UCSD-AML1 (cell line): ENCODE results near the gene SASH3.
A peak's percentile ranks its signal among the peaks of the same experiment; 100 is the strongest.

Experiments used
- DNase-seq: peaks from one replicate; lab custom pipeline; 2025; ENCODE audit not compliant: unreplicated experiment; lab: John Stamatoyannopoulos, UW

SASH3 gene

DNA sequence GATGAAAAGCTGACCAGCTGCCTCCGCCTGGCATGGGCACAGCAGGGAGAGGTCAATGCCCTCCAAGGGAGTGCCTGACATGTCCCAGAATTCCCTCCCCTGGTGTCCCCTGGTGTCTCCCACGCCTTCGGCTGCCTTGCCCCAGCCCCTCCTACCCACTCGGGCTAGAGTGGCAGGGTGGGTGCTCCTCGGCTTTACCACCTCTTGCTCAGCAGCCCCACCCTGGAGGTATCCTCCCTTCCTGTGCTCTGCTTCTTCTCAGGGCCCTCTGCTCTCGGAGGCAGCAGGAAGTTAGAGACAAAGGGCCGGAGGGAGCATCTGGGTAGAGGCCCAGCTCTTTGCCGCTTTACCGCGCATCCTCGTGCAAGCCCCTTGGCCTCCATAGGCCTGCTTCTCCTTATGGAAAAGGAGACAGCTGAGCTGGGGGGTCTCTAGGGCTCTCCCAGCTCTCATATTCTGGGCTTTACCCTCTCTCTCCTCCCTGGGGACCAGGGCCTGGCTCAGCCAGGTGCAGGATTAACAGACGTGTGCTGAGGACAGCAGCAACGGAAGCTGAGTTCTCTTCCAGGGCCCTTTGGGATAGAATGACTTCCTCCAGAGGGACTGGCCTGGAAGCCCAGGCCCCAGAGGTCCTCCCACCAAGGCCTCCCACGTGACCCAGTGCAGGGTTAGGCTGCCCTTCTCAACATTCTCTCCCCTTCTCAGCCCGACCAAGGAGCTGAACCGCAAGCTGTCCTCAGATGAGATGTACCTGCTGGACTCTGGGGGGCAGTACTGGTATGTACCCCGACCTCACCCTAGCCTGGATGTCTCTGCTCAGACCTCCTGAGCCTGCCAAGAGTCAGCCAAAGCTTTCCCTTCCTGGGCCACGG, 23.7 kb upstream of the SASH3 start:
- no peak for DNase-seq

DNA sequence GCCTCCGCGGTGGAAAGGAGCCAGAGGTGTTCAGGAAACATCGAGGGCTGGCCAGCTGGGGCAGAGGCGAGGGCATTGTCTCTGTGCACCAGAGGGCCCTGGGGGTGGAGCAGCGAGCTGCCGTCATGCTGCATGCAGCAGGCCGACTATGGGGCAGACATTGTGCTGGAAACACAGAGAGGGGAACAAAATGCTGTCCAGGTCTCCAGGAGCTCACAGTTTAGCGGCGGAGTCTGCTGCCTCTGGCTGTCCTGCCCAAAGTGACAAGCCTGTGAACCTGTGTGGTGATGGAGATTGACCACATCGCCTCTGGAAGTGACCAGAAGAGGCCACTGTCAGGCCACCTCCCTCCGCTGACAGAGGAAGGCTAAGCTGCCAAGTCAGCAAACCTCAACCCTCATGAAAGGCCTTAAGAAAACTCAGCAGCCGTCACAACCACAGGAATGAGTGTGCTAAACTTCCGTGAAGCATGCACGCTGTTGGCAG, 20.1 kb upstream of the SASH3 start:
- DNase-seq: peak; percentile 58

DNA sequence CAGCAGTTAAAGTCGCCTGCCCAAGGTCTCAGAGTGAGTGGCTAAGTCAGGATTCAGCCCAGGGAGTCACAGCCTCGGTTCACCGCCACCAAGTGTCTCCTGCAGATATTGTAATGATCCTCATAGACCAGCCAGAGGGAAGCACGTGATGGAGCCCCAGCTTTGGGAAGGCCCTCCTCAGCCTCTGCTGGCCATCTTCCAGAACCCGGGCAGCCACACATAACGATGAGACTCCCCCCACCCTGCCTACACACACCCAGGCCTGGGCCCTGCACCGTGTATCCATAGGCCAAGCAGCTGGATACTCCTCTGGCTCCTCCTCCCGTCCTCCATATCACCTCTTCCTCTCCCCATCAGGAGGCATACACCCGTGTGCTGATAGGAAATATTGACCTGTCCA, 19.6 kb upstream of the SASH3 start:
- no peak for DNase-seq

DNA sequence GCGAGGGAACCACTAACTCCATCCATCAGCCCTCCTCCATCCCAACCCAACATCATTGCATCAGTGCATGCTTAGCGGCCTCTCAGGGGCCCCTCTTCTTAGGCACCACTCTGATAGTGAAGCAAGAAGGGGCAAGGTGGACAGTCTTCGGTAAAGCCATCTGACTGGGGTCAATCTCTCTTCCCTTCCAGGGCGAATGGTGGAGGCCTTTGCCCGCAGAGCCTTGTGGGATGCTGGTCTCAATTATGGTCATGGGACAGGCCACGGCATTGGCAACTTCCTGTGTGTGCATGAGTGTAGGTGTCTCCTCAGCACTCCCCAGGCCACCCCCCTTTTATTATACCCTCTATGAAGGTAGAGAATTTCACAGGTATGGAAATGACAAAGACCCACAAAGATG, 18.8 kb upstream of the SASH3 start:
- no peak for DNase-seq

DNA sequence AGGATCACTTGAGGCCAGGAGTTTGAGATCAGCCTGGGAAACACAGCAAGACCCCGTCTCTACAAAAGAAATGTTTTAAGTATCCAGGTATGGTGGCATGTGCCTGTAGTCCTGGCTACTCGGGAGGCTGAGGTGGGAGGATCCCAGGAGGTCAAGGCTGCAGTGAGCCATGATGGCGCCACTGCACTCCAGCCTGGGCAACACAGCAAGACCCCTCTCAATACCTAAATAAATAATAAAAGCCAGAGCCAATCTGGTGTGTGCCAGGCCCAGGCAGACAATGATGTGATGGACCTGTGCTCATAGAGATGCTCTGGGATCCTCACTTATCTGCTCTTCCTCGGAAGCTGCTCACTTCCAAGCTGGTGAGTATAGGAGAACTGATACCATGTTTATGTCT, 18.2 kb upstream of the SASH3 start:
- DNase-seq: no peak

DNA sequence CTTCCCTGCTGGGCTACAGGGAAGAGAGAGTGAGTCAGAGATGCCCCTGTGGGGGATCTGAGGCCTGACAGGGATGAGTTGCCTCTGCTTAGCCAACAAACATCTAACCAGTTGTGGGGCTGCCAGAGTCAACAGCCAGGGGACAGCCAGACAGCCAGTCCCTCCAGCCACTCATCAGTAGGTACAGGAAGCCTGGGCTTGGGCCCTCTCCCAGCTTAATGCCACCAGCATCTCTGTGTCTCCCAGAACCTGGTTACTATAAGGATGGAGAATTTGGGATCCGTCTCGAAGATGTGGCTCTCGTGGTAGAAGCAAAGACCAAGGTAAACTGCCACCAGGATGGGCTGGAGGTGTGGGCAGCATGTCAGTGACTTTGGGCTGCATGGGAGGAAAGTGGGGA, 17.3 kb upstream of the SASH3 start:
- DNase-seq: no peak

DNA sequence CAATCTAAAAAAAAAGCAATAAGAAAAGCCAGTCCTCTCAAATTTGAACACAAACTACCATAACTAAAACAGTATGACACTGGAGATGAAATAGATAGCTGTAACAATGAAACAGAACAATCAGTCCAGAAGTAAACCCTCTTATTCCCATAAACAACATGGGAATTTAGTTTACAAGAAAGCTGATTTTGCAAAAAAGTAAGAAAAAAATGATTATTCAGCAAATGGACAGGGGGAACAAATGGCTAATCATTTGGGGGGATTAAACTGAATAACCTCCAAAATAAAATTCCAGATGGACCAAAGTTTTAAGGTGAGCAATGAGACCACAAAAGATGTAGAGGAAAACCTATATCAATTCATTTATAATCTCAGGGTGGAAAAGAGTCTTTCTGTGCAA, 16.1 kb upstream of the SASH3 start:
- DNase-seq: no peak

DNA sequence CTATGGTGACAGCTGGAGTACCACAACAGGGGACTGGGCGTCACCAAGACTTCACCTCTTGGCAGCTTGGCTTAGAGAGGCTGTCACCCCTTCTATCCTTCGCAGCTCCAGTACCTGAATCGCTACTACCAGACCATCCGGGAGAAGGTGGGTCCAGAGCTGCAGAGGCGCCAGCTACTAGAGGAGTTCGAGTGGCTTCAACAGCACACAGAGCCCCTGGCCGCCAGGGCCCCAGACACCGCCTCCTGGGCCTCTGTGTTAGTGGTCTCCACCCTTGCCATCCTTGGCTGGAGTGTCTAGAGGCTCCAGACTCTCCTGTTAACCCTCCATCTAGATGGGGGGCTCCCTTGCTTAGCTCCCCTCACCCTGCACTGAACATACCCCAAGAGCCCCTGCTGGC, 11.6 kb upstream of the SASH3 start:
- DNase-seq: no peak

DNA sequence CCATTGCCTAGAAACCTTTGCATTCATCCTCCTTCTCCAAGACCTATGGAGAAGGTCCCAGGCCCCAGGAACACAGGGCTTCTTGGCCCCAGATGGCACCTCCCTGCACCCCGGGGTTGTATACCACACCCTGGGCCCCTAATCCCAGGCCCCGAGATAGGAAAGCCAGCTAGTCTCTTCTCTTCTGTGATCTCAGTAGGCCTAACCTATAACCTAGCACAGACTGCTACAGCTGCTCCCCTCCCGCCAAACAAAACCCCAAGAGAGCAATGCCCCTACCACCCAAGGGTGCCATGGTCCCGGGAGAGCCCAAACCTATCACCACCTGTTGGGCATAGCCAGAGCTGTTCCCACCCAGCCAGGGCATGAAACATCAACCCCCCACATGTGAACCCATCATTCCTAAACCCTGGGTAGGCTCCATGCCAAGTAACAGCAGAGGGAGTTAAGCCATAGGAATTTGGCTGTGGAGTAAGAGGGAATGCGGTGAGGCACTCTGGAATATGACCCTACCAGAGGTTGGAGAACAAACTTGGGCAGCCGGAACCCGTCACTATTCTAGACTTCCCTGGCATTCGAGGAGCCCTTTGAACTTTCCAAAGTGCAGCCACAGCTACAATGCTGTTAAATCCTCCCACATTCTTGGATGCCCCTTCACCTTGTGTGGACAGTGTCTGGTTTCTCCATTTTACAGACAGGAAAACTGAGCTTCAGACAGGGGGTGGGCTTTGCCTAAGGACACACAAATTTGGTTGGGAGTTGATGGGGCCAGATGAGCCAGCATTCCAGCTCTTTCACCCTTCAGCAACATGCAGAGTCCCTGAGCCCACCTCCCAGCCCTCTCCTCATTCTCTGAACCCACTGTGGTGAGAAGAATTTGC, 10.9 kb upstream of the SASH3 start:
- DNase-seq: no peak

DNA sequence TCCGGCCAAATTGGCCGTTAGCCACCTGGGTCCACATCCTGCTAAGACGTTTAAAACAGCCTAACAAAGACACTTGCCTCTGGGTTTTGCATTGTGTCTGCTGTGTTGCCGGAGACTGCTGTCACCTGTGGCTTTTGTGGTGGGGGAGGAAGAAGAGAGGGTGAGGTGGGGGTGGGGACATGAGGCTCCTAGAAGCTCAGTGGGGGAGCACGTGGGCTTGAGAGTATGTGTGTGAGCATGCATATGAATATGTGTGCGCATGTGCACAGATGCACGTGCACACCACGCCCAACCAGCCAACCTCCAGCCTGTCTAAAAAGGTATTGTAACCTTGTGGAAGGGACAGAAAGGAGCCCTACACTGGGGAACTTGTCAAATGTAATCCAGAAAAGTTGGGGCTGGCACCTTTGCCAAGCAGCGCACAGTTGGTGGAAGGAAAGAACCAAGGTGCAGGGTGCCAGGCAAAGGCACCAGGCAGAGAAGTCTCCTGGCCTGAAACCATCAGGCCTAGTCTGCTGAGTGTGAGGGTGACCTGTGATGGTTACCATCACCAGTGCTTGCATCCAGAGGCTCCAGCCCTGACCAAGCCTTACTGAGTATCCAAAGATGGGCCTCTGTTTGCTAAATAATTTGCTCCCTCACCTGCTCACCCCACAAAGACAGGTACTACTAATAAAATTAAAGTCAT, 10.1 kb upstream of the SASH3 start:
- peak; percentile 57 for DNase-seq

DNA sequence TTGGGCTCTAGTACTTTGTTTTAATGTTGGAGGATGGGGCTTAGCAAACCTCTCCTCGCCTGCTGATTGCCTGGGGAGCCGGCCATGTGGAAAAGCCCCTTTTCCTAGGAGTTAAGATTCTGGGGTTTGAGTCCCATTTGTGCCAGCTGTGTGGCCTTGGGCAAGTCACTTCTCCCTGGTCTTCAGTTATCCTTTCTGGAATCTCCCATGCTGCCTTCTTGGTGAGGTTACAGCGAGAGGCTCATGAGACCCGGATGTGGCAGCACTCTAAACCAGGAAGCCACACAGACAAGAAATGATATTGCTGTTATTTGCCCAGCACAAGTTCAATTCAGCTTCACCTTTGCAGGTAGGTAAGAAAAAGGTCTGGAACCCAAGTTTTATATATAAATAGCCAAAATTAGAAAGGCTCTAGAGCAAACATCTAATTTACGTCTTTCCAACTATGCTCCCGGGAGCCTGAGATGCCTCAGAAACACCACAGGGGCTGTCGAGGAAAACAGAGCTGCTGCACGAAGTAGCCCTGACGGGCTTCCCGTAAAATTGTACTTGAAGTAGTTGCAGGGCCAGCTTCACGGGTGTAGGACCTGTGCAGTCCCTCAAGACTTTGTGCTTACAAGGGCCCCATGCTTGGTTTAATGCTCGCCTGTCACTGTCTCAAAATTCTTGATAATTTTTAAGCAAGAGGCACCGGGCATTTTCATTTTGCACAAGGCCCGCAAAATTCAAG, 8.3 kb upstream of the SASH3 start:
- no peak for DNase-seq

DNA sequence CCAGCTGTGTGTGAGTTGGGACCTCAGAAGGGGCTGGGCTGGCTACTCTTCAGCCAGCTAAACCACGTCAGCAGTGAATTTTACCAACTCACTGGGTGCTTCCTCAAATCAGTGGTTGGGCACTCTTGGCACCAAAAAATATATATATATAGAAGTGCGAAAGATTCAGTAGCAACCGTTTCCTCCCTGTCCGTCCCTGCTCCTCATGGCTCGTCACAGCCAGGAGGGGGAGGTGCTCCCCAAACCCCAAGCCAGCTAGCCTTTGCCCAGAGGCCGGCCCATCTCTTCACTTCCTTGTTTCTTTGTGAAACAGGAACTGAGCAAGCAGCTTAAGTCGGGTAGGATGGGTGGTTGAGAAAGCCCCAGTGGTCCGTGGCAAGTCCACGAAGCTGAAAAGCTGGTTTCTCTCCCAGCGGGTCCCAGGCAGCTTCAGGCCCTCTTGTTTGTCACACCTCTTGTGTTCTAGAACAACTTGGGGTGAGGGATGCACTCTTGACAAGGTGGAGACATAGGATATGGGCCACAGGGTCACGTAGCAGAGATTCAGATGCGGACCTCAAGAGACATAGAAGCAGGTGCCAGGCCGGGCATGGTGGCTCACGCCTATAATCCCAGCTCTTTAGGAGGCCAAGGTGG, 6.8 kb upstream of the SASH3 start:
- peak; percentile 80 for DNase-seq

DNA sequence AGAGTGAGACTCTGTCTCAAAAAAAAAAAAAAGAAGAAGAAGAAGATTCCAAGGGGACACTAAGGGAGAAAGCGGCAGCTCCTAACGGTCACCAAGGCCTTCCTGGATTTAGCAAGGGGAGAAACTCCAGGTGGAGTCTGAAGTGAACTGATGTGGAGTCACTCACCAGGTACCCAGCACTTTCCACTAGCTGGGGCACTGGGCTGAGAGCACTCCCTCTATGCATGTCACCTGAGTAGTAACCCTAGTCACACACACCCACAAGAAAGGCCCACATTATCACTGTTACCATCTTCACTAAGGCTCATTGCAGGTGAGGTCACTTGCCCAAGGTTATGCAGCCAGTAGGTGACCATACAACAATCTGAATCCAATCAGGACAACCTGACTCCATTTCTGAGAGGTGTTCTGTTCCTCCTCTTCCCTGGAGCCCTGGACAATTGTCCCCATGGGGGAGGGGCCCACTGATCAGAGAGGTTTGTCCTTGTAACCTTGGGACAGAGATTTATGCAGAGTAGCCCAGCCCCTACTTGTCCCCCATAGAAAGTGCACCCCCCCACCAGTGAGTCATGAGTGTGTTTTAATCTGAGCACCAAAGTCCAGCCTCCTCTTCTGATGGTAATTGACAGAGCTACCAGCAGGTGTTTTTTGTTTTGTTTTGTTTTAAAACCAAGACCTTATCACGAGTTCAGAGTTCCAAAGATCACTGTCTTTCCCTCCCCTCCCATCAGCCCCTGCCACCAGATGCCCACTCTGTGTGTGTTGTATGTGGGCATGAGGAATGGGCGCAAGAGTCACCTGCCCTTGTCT, 5.9 kb upstream of the SASH3 start:
- no peak for DNase-seq

DNA sequence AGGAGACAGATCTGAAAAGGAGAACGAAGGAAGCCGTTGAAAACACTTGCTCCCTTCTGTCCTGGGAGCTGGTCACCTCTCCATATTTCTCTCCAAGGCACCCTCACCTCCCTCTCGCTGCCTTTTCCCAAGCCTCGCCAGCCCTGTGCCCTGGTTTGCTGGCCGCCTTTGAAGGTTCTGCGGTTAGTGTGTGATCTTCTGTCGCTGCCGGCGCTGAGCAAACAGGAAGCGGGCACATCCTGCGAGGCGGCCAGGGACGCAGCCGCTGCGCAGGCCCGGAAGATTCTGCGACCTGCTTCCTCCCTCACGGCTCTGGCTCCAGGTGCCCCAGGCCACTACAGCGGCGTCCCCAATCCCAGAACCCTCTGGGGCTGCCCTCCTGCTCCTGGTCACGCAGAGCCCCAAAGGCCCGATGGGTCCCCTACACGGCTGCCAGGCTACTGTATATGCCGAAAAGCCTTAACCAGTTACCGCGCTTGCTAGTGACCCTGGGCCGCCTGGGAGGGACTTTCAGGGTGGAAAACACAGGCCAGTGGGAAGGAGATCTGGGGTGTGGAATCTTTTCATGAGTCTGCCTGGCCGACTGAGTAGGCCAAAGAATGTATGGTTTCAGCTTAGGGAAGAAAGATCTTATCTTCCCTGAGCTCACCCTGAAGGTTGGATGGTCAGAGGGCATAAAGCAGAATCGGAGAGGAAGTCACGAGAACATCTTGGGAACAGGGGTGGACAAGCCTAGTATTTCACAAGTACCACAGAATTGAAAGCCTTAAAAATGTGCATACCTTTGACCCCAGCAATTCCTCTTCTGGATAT, 2.3 kb upstream of the SASH3 start:
- DNase-seq: peak; percentile 85

DNA sequence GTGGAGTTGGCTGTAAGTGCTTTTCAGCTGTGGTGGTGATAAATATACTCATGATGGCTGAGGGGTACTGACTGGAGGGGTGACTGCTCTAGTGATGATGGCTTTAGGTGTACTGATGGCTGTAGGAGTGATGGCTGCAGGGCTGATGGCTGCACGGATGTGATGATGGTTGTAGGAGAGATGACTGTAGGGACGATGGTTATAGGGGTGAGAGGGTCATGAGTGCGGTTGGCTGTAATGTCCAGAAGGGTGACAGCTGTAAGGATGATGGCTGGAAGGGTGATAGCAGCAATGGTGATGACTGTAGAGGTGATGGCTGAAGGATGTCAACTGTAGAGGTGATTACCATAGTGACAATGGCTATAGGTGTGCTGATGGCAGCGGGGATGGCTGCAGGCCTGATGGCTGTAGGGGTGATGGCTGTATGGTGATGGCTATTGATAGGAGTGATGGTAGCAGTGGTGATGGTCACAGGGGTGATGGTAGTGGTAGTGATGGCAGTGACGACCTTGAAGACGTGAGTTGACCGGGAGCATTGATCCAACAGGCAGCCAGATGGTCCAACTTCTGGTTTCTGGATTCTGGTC, 570 bp upstream of the SASH3 start:
- DNase-seq: no peak

DNA sequence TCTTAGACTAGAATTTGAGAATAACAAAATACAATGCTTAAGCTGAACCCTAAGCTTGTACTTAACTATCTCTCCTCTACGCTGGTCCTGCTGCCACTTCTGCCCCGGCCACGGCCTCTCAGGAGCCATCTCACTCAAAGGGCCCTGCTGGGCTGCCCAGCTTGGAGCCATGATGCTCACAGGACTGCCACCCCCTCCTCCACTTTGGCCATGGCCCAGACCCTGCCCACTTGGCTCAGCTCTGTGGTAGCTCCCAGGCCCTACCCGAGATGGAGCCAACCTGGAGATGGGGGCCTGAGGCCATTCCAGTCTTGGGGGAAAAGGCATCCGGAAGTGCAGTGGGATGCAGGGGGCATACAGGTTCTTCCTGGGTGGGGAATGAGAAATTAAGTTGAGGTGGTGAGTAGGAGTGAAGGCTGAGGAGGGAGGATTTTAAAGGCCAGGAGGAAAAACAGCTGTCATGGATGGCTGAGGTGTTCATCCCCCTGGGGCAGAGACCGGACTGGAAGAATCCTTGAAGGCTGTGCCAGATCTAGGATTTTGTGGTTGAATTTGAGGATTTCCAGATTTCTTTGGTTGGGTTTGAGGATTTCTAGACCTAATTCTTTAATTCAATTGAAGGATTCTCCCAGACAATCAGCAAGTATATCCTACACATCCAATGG, 824 bp downstream of the SASH3 start:
- no peak for DNase-seq

DNA sequence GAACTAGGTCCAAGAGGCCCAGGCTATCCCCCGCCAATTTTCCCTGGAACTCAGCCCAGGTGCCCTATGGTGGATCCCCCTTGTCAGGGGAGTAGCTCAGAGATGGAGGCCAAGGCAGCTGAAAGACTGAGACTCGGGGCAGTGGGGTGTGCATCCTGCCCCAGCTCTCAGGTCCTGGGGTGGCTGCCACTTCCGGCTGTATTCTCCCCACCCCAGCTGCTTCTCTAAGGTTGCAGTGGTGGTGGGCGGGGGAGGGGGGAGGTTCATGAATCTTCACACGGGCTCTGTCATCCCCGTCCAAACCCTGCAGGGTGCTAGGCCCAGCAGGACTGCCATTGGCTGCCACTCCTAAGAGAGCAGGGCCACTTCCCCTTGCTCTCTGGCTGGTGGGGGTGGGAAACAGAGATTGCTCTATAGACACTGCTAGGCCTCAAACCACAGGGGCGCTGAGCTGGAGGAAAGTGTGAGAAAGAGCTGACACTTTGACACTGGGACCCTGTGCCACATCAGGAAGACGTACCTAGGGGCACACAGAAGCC, 1.5 kb downstream of the SASH3 start:
- peak; percentile 52 for DNase-seq
